Caco-2 (cell line): ENCODE measurements around the gene CLMN. TPM values are rescaled to one million over a fixed set of nuclear protein-coding genes. Genes with fewer than 3 reads are reported as not detected.

Experiments
- BruUV-seq: library from RNA; stranded (reverse); fragments of 400-500 nt; replicated peaks from 2 replicates; lab custom pipeline; 2021; lab: Mats Ljungman, UMichigan
- CTCF ChIA-PET: fragments of 300-600 bp; sonication (Branson Sonifier 250); formaldehyde crosslinking; loops from one replicate; lab custom pipeline; 2022; ENCODE audit warnings: antibody characterized with exemption; lab: Charles Lee
- POLR2A ChIA-PET: fragments of 300-600 bp; sonication (Branson Sonifier 250); formaldehyde crosslinking; loops from one replicate; lab custom pipeline; 2022; ENCODE audit warnings: antibody characterized with exemption; lab: Charles Lee
- DNase-seq, 2 experiments: peaks; one replicate each; pipeline versions ENCODE4 v3.0.0 to v3.0.0-alpha.2; 2020 to 2022
- H3K27me3 ChIP-seq: replicated peaks from 2 replicates; pipeline ENCODE4 v1.6.0; 2011; ENCODE audit warnings: low read length; ENCODE audit not compliant: control insufficient read depth, insufficient read depth
- H3K36me3 ChIP-seq: 2 replicates; pipeline ENCODE4 v1.5.1; 2011; ENCODE audit warnings: low read length; ENCODE audit not compliant: control insufficient read depth, insufficient read depth
- H3K4me1 ChIP-seq: fragments of 250-450 bp; sonication (Bioruptor Pico); 2 replicates; pipeline ENCODE4 v1.5.1; 2020; ENCODE audit warnings: mild to moderate bottlenecking
- H3K4me3 ChIP-seq: 2 replicates; pipeline ENCODE4 v1.5.1; 2011; ENCODE audit warnings: low read depth, mild to moderate bottlenecking, control low read depth, low read length
- H3K9me3 ChIP-seq: fragments of 250-450 bp; sonication (Bioruptor Pico); 2 replicates; pipeline ENCODE4 v1.5.1; 2020; ENCODE audit warnings: mild to moderate bottlenecking, moderate library complexity
- H3K27ac Mint-ChIP-seq: one replicate; pipeline ENCODE4 v1.8.0; 2022; ENCODE audit warnings: mixed read lengths; ENCODE audit not compliant: unreplicated experiment
- H3K27me3 Mint-ChIP-seq: one replicate; pipeline ENCODE4 v1.8.0; 2022; ENCODE audit warnings: mixed read lengths; ENCODE audit not compliant: insufficient read depth, unreplicated experiment
- H3K36me3 Mint-ChIP-seq: one replicate; pipeline ENCODE4 v1.8.0; 2022; ENCODE audit warnings: mild to moderate bottlenecking, mixed read lengths; ENCODE audit not compliant: insufficient read depth, unreplicated experiment
- H3K4me1 Mint-ChIP-seq: one replicate; pipeline ENCODE4 v1.8.0; 2022; ENCODE audit warnings: low read depth, mixed read lengths; ENCODE audit not compliant: unreplicated experiment
- H3K4me3 Mint-ChIP-seq: one replicate; pipeline ENCODE4 v1.8.0; 2022; ENCODE audit warnings: mild to moderate bottlenecking, moderate library complexity, mixed read lengths; ENCODE audit not compliant: unreplicated experiment
- H3K9me3 Mint-ChIP-seq: one replicate; pipeline ENCODE4 v1.8.0; 2022; ENCODE audit warnings: mixed read lengths; ENCODE audit not compliant: unreplicated experiment
- intact Hi-C: fragments of 100-400 bp; cut with micrococcal nuclease; formaldehyde crosslinking; loops from one replicate; pipeline ENCODE4 v1.10.0; 2022; ENCODE audit not compliant: unreplicated experiment
- total RNA-seq: library from RNA; stranded (reverse); gene quantifications from 2 replicates; pipeline ENCODE4 v1.2.3, GENCODE V29; 2022
- TF ChIP-seq, protein P1 (sequence below), 2 experiments: fragments of 200-600 bp in 1 of 2; IDR thresholded peaks; 1 replicate in 1 of 2; 2 replicates in 1 of 2; pipeline versions ENCODE4 v1.5.1 to v1.8.0; 2011 to 2022; ENCODE audit warnings: antibody characterized with exemption in 1 of 2, control low read depth in 1 of 2, inconsistent platforms in 1 of 2, low read depth in 1 of 2, low read length in 1 of 2, mild to moderate bottlenecking in 1 of 2, moderate library complexity in 1 of 2; ENCODE audit not compliant: insufficient read depth in 1 of 2, severe bottlenecking in 1 of 2, unreplicated experiment in 1 of 2

Gene CLMN
- total RNA-seq, 1 experiment from 2014 or later: 6.7 TPM

DNA sequence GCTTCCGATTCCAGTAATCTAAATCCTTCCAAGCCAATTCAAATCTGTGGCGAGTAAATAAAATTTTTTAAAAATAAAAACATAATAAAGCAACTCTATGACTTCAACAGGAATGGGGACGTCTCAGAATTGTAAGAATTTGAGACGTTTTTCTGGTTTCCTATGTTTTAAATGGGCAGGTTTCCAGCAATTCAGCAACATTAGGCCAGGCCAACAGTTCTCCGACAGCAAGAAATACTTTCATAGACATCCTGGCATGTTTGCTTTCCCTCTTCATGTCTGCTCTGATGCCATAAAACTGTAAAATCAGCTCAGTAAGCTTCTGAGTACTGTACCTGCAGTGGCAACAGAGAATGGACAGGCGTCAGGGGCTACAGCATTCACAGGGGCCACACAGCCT is 126.6 kb downstream of the CLMN start:
- H3K36me3 Mint-ChIP-seq: peaks cover 5% of the 10 kb centered on the region

DNA sequence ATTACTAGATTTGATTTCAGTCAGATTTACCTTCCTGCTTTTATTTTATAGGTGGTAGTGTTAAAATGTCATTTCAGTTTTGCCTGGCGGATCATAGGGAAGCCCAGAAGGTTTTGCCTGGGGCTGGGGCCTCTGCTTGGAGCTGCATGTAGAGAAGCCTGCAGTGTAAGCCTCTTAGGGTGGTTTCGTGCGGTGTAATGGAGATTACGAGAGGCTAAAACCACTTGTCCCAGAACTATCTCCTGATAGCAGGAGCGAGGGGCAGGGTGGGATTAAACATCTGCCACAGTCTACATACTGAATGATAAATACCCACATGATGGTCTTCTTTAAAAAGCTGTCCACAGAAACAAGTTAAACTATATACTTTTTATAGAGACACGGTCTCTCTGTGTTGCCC is 127.4 kb downstream of the CLMN start:
- BruUV-seq: no TSS peak
- Histone ChIP-seq H3K27me3 (no peaks in the 10 kb centered on the region), H3K4me3 (no peak overlapping the region), H3K4me1 (peaks cover 10% of the 10 kb centered on the region), H3K36me3 (no peaks in the 10 kb centered on the region), H3K9me3 (no peaks in the 10 kb centered on the region; the same call in 1 of the 2 replicates)
- Mint-ChIP-seq H3K4me1 (peaks cover 6% of the 10 kb centered on the region), H3K27ac (no peak overlapping the region), H3K4me3 (no peak overlapping the region), H3K27me3 (no peaks in the 10 kb centered on the region), H3K9me3 (peaks cover 12% of the 10 kb centered on the region), H3K36me3 (peaks cover 2% of the 10 kb centered on the region)
- POLR2A ChIA-PET: no interaction called here
- intact Hi-C loops: no loop called here
- TF ChIP-seq, protein P1, sequence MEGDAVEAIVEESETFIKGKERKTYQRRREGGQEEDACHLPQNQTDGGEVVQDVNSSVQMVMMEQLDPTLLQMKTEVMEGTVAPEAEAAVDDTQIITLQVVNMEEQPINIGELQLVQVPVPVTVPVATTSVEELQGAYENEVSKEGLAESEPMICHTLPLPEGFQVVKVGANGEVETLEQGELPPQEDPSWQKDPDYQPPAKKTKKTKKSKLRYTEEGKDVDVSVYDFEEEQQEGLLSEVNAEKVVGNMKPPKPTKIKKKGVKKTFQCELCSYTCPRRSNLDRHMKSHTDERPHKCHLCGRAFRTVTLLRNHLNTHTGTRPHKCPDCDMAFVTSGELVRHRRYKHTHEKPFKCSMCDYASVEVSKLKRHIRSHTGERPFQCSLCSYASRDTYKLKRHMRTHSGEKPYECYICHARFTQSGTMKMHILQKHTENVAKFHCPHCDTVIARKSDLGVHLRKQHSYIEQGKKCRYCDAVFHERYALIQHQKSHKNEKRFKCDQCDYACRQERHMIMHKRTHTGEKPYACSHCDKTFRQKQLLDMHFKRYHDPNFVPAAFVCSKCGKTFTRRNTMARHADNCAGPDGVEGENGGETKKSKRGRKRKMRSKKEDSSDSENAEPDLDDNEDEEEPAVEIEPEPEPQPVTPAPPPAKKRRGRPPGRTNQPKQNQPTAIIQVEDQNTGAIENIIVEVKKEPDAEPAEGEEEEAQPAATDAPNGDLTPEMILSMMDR (IDR thresholded peaks at IDR 0.05; ENCODE audit: insufficient read depth in 1 of 2, low read depth in 1 of 2, low read length in 1 of 2, severe bottlenecking in 1 of 2, unreplicated experiment in 1 of 2): no peak
- no peak for DNase-seq
- CTCF ChIA-PET: no interaction called here

More for the DNA sequence above, 126.6 kb downstream of the CLMN start:
- peaks cover 7% of the 10 kb centered on the region for H3K9me3 Mint-ChIP-seq
- no TSS peak for BruUV-seq
- H3K9me3 ChIP-seq: no peaks in the 10 kb centered on the region
- peaks cover 10% of the 10 kb centered on the region for H3K4me1 Mint-ChIP-seq
- intact Hi-C loops: no loop called here
- peaks cover 18% of the 10 kb centered on the region for H3K4me1 ChIP-seq
- H3K36me3 ChIP-seq: no peaks in the 10 kb centered on the region
- H3K4me3 Mint-ChIP-seq: no peak overlapping the region
- ChIA-PET POLR2A (no interaction called here), CTCF (no interaction called here)
- no peak for DNase-seq
- TF ChIP-seq, protein P1 (IDR thresholded peaks at IDR 0.05; ENCODE audit: insufficient read depth in 1 of 2, low read depth in 1 of 2, low read length in 1 of 2, severe bottlenecking in 1 of 2, unreplicated experiment in 1 of 2): no peak
- no peak overlapping the region for H3K27ac Mint-ChIP-seq
- H3K27me3 ChIP-seq: no peaks in the 10 kb centered on the region
- H3K4me3 ChIP-seq: no peak overlapping the region
- no peaks in the 10 kb centered on the region for H3K27me3 Mint-ChIP-seq

DNA sequence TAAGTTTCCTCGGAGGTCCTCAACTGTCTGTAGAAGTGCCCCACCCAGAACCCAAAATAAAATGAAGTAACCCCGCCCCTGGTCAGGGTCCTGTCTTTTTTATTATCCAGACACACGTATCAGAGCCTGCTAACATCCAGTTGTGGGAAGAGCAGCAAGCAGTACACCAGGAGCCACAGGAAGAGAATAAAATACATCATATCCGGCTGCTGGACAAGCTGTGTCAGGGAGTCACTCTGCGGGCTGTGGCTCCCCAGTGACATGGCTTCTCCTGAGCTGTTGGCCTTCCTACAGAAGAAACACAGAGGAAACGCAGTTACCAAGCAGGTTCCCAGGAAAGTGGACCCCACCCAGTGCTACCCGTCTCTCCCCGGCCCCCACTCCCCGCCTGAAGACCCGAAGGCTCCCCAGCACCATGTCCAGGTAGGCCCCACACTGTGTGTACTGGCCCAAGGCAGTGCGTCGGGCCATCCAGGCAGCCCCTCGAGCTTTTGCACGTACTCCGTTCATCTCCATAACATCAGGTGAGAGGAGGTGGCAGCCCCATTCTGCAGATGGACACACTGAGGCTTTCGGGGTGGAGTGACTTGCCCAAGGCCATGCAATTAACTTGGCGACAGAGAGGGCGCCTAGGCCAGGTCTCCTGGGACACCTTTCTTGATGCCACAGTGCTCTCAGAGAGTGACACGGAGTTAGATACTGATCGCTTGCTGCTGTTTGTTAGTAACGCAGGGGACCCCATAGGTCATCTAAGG is 128.1 kb downstream of the CLMN start:
- peaks cover 12% of the 10 kb centered on the region for H3K9me3 Mint-ChIP-seq
- no peaks in the 10 kb centered on the region; the same call in 1 of the 2 replicates for H3K9me3 ChIP-seq
- no peaks in the 10 kb centered on the region for H3K27me3 Mint-ChIP-seq
- ChIA-PET POLR2A (no interaction called here), CTCF (no interaction called here)
- H3K27ac Mint-ChIP-seq: no peak overlapping the region
- TF ChIP-seq, protein P1 (IDR thresholded peaks at IDR 0.05; ENCODE audit: insufficient read depth in 1 of 2, low read depth in 1 of 2, low read length in 1 of 2, severe bottlenecking in 1 of 2, unreplicated experiment in 1 of 2): no peak
- H3K4me1 Mint-ChIP-seq: no peaks in the 10 kb centered on the region
- H3K4me1 ChIP-seq: peaks cover 3% of the 10 kb centered on the region; the same call in 1 of the 2 replicates
- intact Hi-C loops: no loop called here
- H3K27me3 ChIP-seq: no peaks in the 10 kb centered on the region
- peaks cover 6% of the 10 kb centered on the region for H3K36me3 Mint-ChIP-seq
- DNase-seq: no peak
- H3K4me3 Mint-ChIP-seq: no peak overlapping the region
- H3K36me3 ChIP-seq: no peaks in the 10 kb centered on the region
- H3K4me3 ChIP-seq: no peak overlapping the region
- no TSS peak for BruUV-seq
